H9 (cell line): ENCODE results near the gene BAIAP2L1. TPM values are rescaled to one million over a fixed set of nuclear protein-coding genes. Genes with fewer than 3 reads are reported as not detected.

ENCODE experiments used
- DNase-seq: peaks from one replicate; pipeline ENCODE4 v3.0.0-alpha.2; 2017
- H2AFZ ChIP-seq: one replicate; pipeline ENCODE4 v1.6.1; 2013; ENCODE audit warnings: mild to moderate bottlenecking, low read length, control low read depth, moderate library complexity
- H2AK5ac ChIP-seq: 2 replicates; pipeline ENCODE4 v1.6.1; 2013; ENCODE audit warnings: low read length, control low read depth, mixed read lengths; ENCODE audit not compliant: insufficient read length
- H2BK120ac ChIP-seq: one replicate; pipeline ENCODE4 v1.6.1; 2013; ENCODE audit warnings: low read depth, mild to moderate bottlenecking, low read length, control low read depth, inconsistent platforms; ENCODE audit not compliant: poor library complexity, severe bottlenecking
- H2BK12ac ChIP-seq: 2 replicates; pipeline ENCODE4 v1.6.1; 2013; ENCODE audit warnings: low read length, control low read depth, mixed read lengths, low read depth; ENCODE audit not compliant: insufficient read length
- H2BK15ac ChIP-seq: 2 replicates; pipeline ENCODE4 v1.6.1; 2013; ENCODE audit warnings: low read depth, low read length, control low read depth
- H2BK20ac ChIP-seq: one replicate; pipeline ENCODE4 v1.6.1; 2013; ENCODE audit warnings: low read depth, mild to moderate bottlenecking, low read length, control low read depth, inconsistent platforms; ENCODE audit not compliant: poor library complexity, severe bottlenecking
- H2BK5ac ChIP-seq: 2 replicates; pipeline ENCODE4 v1.6.1; 2013; ENCODE audit warnings: low read length, control low read depth, mixed read lengths; ENCODE audit not compliant: insufficient read length
- H3K14ac ChIP-seq: 2 replicates; pipeline ENCODE4 v1.6.1; 2013; ENCODE audit warnings: low read length, control low read depth; ENCODE audit not compliant: insufficient read depth
- H3K18ac ChIP-seq: 2 replicates; pipeline ENCODE4 v1.6.1; 2013; ENCODE audit warnings: low read depth, mild to moderate bottlenecking, mixed read lengths, low read length, control low read depth; ENCODE audit not compliant: insufficient read length
- H3K23ac ChIP-seq: 2 replicates; pipeline ENCODE4 v1.6.1; 2013; ENCODE audit warnings: low read length, control low read depth, mixed read lengths, low read depth; ENCODE audit not compliant: insufficient read length
- H3K23me2 ChIP-seq: 2 replicates; pipeline ENCODE4 v1.6.1; 2013; ENCODE audit warnings: low read depth, mild to moderate bottlenecking, mixed read lengths, low read length, control low read depth; ENCODE audit not compliant: insufficient read length, poor library complexity, severe bottlenecking
- H3K27ac ChIP-seq: 2 replicates; pipeline ENCODE4 v1.5.1; 2013; ENCODE audit warnings: low read length, control low read depth, mixed read lengths, low read depth; ENCODE audit not compliant: insufficient read length
- H3K27me3 ChIP-seq: 2 replicates; pipeline ENCODE4 v1.6.1; 2013; ENCODE audit warnings: low read length, control low read depth, inconsistent platforms; ENCODE audit not compliant: insufficient read depth
- H3K4ac ChIP-seq: 2 replicates; pipeline ENCODE4 v1.6.1; 2013; ENCODE audit warnings: low read depth, mild to moderate bottlenecking, control low read depth, inconsistent platforms, low read length, moderate library complexity
- H3K4me1 ChIP-seq: 2 replicates; pipeline ENCODE4 v1.6.1; 2013; ENCODE audit warnings: low read length, control low read depth, inconsistent platforms; ENCODE audit not compliant: insufficient read depth
- H3K4me2 ChIP-seq: 2 replicates; pipeline ENCODE4 v1.6.1; 2013; ENCODE audit warnings: low read length, control low read depth, mixed read lengths; ENCODE audit not compliant: insufficient read length, insufficient read depth
- H3K56ac ChIP-seq: 2 replicates; pipeline ENCODE4 v1.6.1; 2013; ENCODE audit warnings: low read depth, mild to moderate bottlenecking, mixed read lengths, low read length, control low read depth; ENCODE audit not compliant: insufficient read length
- H3K79me1 ChIP-seq: 2 replicates; pipeline ENCODE4 v1.6.1; 2013; ENCODE audit warnings: low read depth, mild to moderate bottlenecking, moderate library complexity, low read length, control low read depth, inconsistent platforms; ENCODE audit not compliant: insufficient read depth, poor library complexity, severe bottlenecking
- H3K79me2 ChIP-seq: 2 replicates; pipeline ENCODE4 v1.6.1; 2013; ENCODE audit warnings: low read length, control low read depth, inconsistent platforms; ENCODE audit not compliant: insufficient read depth
- H3K9ac ChIP-seq: 2 replicates; pipeline ENCODE4 v1.6.1; 2013; ENCODE audit warnings: low read length, control low read depth, mixed read lengths; ENCODE audit not compliant: insufficient read length; ENCODE audit errors: extremely low read depth
- H3K9me3 ChIP-seq: one replicate; pipeline ENCODE4 v1.6.1; 2013; ENCODE audit warnings: low read depth, low read length, inconsistent platforms; ENCODE audit not compliant: control insufficient read depth
- H3T11ph ChIP-seq: one replicate; pipeline ENCODE4 v1.6.1; 2013; ENCODE audit warnings: mild to moderate bottlenecking, low read length, control low read depth, inconsistent platforms
- H4K20me1 ChIP-seq: one replicate; pipeline ENCODE4 v1.6.1; 2013; ENCODE audit not compliant: control insufficient read depth, insufficient read length, insufficient read depth
- H4K5ac ChIP-seq: 2 replicates; pipeline ENCODE4 v1.6.1; 2013; ENCODE audit warnings: low read depth, mild to moderate bottlenecking, mixed read lengths, low read length, control low read depth; ENCODE audit not compliant: insufficient read length
- H4K8ac ChIP-seq: replicated peaks from 2 replicates; pipeline ENCODE4 v1.6.1; 2013; ENCODE audit warnings: low read length, control low read depth, mixed read lengths, low read depth; ENCODE audit not compliant: insufficient read length
- H4K91ac ChIP-seq: 2 replicates; pipeline ENCODE4 v1.6.1; 2013; ENCODE audit warnings: low read depth, mild to moderate bottlenecking, moderate library complexity, mixed read lengths, low read length, control low read depth; ENCODE audit not compliant: insufficient read length
- H3K27ac Mint-ChIP-seq, 3 experiments: 2 replicates in 2 of 3; 3 replicates in 1 of 3; pipeline ENCODE4 v1.8.0; 2020 to 2021; ENCODE audit warnings: mixed read lengths in 3 of 3, mild to moderate bottlenecking in 1 of 3, moderate library complexity in 1 of 3
- H3K27me3 Mint-ChIP-seq: 2 replicates; pipeline ENCODE4 v1.8.0; 2021; ENCODE audit warnings: low read depth, mild to moderate bottlenecking, moderate library complexity, mixed read lengths
- H3K36me3 Mint-ChIP-seq, 3 experiments: 2 replicates in 2 of 3; 3 replicates in 1 of 3; pipeline ENCODE4 v1.8.0; 2020 to 2021; ENCODE audit warnings: low read depth in 3 of 3, mixed read lengths in 3 of 3; ENCODE audit not compliant: insufficient read depth in 1 of 3
- H3K4me1 Mint-ChIP-seq, 2 experiments: 2 replicates each; pipeline ENCODE4 v1.8.0; 2020; ENCODE audit warnings: mixed read lengths in 2 of 2
- H3K4me3 Mint-ChIP-seq, 2 experiments: 2 replicates in 1 of 2; 3 replicates in 1 of 2; pipeline ENCODE4 v1.8.0; 2020 to 2021; ENCODE audit warnings: mild to moderate bottlenecking in 2 of 2, mixed read lengths in 2 of 2, moderate library complexity in 1 of 2
- H3K9me3 Mint-ChIP-seq, 2 experiments: 2 replicates in 1 of 2; 3 replicates in 1 of 2; pipeline ENCODE4 v1.8.0; 2020; ENCODE audit warnings: mild to moderate bottlenecking in 2 of 2, mixed read lengths in 2 of 2, moderate library complexity in 1 of 2
- WGBS: extraction: QIAGEN DNeasy Blood & Tissue Kit; methylation state at CpG from one replicate; pipeline ENCODE4 v1.1.7; 2013; ENCODE audit warnings: missing lambda C conversion rate, low lambda C conversion rate, mixed read lengths; ENCODE audit not compliant: insufficient read length; ENCODE audit errors: extremely low coverage; 5-methylcytosine and 5-hydroxymethylcytosine counted together
- total RNA-seq: library from RNA; stranded (reverse); gene quantifications from 2 replicates; pipeline ENCODE4 v1.2.1, GENCODE V29; 2021
- TF ChIP-seq, protein P1 (sequence below): fragments of 200-600 bp; sonication (generic); conservative IDR thresholded peaks from 3 replicates; pipeline ENCODE4 v1.8.0; 2021; ENCODE audit warnings: antibody characterized with exemption, mild to moderate bottlenecking

Gene BAIAP2L1
- total RNA-seq, 1 experiment from 2014 or later, result 25.9 TPM

DNA sequence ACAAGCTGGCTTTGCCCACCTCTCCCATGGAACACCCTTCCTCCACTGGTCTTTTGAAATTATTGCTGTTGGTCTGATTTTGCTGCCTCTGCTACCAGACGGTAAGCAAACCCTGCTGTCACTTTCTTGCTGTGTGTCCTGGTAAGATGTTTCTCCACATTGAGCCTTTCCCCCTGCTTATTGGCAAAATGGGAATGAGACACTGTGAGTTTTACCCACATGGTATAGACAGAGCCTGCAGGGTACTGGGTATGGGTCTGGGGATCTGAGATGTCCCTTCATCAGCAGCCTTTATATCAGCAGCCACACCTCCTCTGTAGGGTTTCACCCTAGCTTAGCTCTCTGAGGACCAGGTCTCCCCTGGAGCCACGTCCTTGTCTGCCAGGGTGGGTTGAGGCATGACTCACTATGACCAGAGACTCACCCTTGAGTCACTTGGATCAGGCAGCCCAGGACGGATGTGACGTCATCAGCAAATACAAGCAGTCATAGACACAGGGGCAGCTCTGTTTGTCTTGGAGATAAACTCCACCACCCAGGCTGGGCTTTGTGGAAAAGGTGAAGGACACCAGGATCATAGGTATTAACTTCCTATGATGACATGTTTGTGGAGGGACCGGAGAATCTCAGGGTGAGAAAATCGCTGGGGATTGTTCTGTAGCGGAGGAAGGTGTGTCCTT lies 17.9 kb upstream of the BAIAP2L1 start:
- no peak overlapping the region for H3K14ac ChIP-seq
- Mint-ChIP-seq H3K4me1 (no peaks in the 10 kb centered on the region), H3K36me3 (no peaks in the 10 kb centered on the region), H3K9me3 (peaks cover 0 to 2% of the 10 kb centered on the region in 2 experiments; a peak in 1 of 5 replicates), H3K4me3 (no peak overlapping the region; a peak in 1 of 5 replicates), H3K27ac (no peak overlapping the region), H3K27me3 (peaks cover 32% of the 10 kb centered on the region)
- no peak overlapping the region for H2AFZ ChIP-seq
- no peak overlapping the region for H2BK12ac ChIP-seq
- DNase-seq, result no peak
- H2AK5ac ChIP-seq, result no peak overlapping the region
- no peaks in the 10 kb centered on the region for H3K9me3 ChIP-seq
- H2BK20ac ChIP-seq, result no peak overlapping the region
- no peak overlapping the region for H2BK15ac ChIP-seq
- H3K23ac ChIP-seq, result no peak overlapping the region
- H3K79me1 ChIP-seq, result no peaks in the 10 kb centered on the region
- H3K56ac ChIP-seq, result no peak overlapping the region
- no peak overlapping the region for H2BK5ac ChIP-seq
- H3K18ac ChIP-seq, result no peak overlapping the region
- no peak overlapping the region for H3K9ac ChIP-seq
- H3K79me2 ChIP-seq, result no peaks in the 10 kb centered on the region
- WGBS, result no CpG with 5 or more reads among the region's 7 CpGs
- no peak overlapping the region for H4K5ac ChIP-seq
- H3K4ac ChIP-seq, result no peak overlapping the region
- TF ChIP-seq, protein P1, sequence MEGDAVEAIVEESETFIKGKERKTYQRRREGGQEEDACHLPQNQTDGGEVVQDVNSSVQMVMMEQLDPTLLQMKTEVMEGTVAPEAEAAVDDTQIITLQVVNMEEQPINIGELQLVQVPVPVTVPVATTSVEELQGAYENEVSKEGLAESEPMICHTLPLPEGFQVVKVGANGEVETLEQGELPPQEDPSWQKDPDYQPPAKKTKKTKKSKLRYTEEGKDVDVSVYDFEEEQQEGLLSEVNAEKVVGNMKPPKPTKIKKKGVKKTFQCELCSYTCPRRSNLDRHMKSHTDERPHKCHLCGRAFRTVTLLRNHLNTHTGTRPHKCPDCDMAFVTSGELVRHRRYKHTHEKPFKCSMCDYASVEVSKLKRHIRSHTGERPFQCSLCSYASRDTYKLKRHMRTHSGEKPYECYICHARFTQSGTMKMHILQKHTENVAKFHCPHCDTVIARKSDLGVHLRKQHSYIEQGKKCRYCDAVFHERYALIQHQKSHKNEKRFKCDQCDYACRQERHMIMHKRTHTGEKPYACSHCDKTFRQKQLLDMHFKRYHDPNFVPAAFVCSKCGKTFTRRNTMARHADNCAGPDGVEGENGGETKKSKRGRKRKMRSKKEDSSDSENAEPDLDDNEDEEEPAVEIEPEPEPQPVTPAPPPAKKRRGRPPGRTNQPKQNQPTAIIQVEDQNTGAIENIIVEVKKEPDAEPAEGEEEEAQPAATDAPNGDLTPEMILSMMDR, result no peak
- no peak overlapping the region for H3T11ph ChIP-seq
- H4K91ac ChIP-seq, result no peak overlapping the region
- no peaks in the 10 kb centered on the region for H3K27me3 ChIP-seq
- no peaks in the 10 kb centered on the region for H3K23me2 ChIP-seq
- no peak overlapping the region for H4K8ac ChIP-seq
- H2BK120ac ChIP-seq, result no peak overlapping the region
- no peak overlapping the region for H3K4me2 ChIP-seq
- H3K27ac ChIP-seq, result no peak overlapping the region
- H3K4me1 ChIP-seq, result no peaks in the 10 kb centered on the region
- H4K20me1 ChIP-seq, result no peaks in the 10 kb centered on the region
